Measurements from ENCODE around the gene MADCAM1.

MADCAM1 gene

DNA sequence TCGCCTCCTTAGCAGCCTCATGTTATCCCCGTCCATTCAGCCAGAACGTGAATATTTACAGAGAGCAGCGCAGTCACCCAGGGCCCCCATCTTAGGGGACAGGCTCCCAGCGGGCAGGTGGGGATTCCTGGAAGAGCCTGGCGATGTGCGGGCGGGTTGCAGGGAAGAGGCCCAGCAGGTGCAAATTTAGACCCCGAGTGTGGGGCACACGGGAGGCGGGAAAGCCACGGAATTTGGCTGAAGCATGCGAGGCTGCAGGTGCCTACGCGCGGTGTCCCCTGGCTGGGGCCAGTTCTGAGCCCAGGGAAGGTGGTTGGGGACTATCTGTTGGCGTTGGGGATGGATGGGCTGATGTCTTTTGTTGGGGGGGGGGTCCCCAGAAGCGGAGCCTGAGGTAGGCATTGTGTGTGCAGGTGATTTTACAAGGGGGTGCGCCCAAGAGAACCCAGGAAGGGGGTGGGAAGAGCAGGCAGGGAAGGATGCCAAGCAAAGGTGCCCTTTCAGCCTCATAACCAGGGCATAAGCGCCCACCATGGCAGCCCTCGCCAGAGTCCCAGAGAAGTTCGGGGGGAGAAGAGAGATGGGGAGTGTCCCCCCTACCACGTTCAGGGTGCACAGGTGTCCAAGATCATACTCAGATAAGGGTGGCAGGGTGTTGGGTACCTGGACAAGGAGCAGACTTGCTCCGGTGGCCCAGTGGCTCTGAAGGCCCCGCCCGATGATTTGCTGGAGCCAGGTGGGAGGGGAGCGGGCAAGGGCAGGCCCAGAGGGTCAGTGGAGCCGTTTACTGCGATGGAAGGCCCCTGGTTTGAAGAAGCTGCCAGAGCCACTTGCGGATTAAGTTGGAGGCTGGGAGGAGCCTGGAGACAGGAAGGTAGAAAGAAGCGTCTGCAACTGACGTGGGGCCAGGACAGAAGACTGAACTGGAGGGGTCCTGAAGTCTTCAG is 12.2 kb downstream of the MADCAM1 start:
- DNase-seq: no peak

DNA sequence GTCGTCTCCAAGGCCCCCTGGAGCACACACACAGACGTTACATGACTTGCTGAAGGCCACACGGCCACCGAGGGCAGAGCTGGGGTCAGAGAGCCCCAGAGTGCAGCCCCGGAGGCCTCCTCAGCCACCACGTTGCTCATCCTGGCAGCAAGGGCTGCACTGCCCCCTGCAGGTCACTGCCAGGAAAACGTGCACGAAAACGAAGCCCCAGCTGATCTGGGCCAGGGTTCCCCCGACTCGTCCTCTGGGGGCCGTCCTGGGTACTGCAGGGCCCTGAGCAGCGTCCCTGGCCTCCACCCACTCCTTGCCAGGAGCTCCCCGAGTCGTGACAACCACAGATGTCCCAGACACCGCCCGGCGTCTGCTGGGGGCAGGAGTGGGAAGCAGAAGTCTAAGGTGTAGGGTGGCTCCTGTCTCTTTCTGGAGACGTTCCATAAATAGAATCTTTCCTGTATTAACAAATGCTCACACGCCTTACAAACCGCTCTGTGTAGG is 14.4 kb downstream of the MADCAM1 start:
- DNase-seq: peak; percentile 86

DNA sequence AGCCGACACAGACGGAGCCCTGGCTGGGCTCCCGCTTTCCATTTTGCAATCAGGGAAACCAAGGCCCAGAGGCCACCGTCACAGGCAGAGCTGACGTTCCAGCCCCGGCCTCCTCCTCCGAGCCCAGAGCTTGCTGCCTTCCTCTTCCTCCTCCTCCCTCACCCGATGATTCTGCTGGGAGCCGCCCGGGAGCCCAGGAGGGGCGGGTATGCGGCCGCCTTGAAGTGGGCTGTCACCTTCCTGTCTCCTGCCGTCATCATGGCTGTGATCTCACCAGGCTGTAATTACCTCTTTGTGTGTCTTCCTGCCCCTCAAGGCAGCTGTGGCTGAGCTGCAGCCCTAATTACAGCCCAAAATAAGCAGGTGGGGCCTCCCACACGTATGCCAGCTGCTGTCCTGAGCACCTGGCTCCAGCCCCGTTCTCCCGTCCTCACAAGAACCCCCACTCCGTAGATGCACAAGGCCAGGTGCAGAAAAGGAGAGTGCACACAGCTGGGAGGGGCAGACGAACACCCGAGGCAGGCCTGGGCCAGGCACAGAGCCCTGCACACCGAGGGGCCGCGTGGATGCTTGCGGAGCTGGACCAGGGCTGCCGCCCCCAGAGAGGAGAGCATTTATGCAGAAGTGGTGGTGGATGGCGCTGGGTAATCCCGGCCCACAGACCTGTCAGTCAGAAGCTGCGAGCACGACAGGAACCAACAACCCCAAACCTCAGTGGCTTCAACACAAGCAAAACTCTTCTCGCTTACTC is 15.0 kb downstream of the MADCAM1 start:
- DNase-seq: peak; percentile 91

- peak; percentile 26 for DNase-seq
These were observed 16.5 kb downstream of the MADCAM1 start for GRCh38 chr19:512547-513365.

- no peak for DNase-seq
These were observed 17.3 kb downstream of the MADCAM1 start for GRCh38 chr19:513368-514165.

DNA sequence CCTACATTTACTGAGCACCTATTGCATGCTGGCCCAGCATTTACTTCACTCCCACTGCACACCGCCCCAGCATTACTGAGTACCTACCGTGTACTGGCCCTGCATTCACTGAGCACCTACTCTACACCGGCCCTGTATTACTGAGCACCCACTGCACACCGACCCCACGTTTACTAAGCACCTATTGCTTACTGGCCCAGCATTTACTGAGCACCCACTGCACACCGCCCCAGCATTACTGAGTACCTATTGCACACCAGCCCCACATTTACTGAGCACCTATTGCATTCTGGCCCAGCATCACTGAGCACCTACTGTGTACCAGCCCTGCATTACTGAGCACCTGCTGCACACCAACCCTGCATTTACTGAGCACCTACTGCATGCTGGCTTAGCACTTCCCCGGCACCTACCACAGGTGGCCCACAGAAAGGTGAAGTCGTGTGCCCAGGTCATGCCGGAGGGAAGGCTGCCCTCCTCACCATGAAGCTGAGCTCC is 17.9 kb downstream of the MADCAM1 start:
- DNase-seq: no peak

DNA sequence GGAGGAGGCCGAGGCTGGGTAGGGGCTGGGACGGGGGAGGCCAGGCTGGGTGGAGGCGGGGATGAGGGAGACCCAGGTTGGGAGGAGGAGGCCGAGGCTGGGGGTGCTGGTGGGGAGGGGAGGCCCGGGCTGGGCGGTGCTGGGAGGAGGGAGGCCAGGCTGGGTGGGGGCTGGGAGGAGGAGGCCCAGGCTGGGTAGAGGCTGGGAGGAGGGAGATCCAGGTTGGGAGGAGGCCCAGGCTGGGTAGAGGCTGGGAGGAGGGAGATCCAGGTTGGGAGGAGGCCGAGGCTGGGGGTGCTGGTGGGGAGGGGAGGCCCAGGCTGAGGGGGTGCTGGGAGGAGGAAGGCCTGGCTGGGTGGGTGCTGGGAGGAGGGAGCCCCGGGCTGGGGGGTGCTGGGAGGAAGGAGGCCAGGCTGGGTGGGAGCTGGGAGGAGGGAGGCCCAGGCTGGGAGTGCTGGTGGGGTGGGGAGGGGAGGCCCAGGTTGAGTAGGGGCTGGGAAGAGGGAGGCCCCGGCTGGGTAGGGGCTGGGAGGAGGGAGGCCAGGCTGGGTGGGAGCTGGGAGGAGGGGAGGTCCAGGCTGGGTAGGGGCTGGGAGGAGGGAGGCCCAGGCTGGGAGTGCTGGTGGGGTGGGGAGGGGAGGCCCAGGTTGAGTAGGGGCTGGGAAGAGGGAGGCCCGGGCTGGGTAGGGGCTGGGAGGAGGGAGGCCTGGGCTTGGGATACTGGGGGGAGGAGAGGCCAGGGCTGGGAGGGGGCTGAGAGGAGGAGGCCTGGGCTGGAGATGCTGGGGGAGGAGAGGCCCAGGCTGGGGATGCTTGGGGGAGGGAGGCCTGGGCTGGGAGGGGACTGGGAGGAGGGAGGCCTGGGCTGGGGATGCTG is 21.7 kb downstream of the MADCAM1 start:
- no peak for DNase-seq

DNA sequence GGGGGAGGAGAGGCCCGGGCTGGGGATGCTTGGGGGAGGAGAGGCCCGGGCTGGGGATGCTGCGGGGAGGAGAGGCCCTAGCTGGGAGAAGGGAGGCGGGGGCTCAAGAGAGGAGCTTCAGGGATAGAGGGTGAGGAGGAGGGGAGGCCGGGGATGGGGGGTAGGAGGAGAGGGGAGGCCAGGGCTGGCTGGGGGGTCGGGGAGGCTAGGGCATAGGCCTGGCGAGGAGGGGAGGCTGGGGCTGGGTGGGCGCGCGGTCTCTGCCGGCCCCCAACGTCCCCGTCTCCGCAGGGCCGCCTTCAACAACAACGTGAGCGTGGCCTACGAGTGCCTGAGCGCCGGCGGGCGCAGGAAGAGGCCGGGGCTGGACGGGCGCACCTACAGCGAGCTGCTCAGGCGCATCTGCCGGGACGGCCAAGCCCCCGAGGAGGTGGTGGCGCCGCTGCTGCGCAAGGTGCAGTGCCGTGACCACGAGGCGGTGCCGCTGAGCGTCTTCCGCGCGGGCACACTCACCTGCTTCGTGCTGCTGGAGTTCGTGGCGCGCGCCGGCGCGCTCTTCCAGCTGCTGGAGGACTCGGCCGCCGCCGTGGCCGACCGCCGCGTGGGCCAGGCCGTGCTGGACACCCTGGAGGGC is 22.4 kb downstream of the MADCAM1 start:
- no peak for DNase-seq

DNA sequence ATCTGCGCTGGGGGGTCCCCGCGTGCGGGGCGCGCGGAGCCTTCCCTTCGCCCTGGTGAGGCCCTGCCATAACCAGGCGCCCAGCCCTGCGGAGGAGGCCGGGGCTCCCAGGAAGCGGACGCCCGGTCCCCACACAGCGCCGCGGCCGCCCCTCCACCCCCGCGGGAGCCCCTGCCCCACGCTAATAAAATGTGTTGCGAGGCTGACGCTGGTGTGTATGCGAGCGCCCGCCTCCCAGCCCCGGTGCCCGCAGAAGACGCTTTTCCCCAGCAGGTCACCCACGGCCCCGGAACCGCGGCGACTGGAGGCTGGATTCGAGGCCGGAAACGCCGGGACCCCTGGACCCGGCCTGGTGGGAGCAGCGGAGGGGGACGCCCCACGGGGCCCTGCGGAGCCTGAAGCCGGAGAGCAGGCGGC is 23.2 kb downstream of the MADCAM1 start:
- DNase-seq: no peak

DNA sequence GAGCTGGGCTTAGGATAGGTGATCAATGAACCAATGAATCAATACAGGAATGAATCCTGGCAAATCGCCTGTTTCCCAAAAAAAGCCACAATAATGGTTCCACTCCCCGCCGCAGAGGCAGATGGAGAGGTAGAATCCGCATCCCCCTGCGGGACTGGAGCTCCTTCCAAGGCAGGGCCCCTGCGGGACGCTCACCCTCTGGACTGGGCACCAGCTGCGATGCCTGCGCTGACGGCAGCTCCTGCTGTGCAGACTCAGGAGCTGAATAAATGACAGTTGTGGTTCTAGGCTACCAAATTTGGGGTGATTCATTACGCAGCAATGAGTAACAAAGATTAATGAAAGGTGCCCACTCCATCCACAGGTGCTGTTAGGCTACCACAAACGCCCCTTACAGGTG is 26.4 kb downstream of the MADCAM1 start:
- no peak for DNase-seq

- DNase-seq: no peak
These were observed 27.9 kb downstream of the MADCAM1 start for GRCh38 chr19:524062-524674.

GRCh38 chr19:525029-525428 is 28.7 kb downstream of the MADCAM1 start:
- DNase-seq: no peak

DNA sequence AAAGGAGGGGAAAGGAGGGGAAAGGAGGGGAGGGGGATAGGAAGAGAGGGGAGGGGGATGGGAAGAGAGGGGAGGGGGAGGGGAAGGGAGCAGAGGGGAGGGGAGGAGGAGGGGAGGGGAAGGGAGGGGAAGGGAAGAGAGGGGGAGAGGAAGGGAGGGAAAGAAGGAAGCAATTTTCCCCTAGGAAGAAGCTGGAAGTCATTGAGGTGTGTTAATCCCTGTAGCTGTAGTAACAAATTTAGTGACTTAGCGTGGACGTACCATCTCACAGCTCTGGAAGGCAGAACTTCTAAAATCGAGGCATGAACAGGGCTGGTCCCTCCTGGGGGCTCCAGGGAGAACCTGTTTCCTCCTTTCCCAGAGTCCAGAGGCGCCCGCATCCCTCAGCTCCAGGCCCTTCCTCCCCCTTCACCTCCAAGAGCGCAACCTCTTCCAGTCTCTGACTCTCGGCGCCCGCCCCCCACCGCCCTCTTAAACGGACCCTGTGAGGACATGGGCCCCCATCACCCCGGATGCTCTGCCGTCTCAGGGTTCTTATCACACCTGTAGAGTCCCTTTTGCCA is 29.7 kb downstream of the MADCAM1 start:
- DNase-seq: no peak

- no peak for DNase-seq
These were observed 34.1 kb downstream of the MADCAM1 start for GRCh38 chr19:530134-531008.

GRCh38 chr19:531009-531752 is 34.9 kb downstream of the MADCAM1 start:
- DNase-seq: peak; percentile 84

GRCh38 chr19:531753-532560 is 35.7 kb downstream of the MADCAM1 start, which contains the start of gene CDC34:
Gene CDC34, plus strand, starts transcription at chr19:531760. Its CDS starts 172 bp downstream, at chr19:531932.
- DNase-seq: no peak
